Measurements from ENCODE around the gene EXOSC2.

- TF ChIP-seq POLR2A (IDR thresholded peaks at IDR 0.05; ENCODE audit: control extremely low read depth in 1 of 2, low read depth in 2 of 2, low read length in 2 of 2) (no peak), CTCF (IDR thresholded peaks at IDR 0.05; ENCODE audit: control extremely low read depth in 1 of 3, insufficient read depth in 1 of 3, low read depth in 1 of 3, low read length in 3 of 3) (no peak), EZH2 (IDR thresholded peaks at IDR 0.05; ENCODE audit: low read depth, low read length, severe bottlenecking) (no peak), USF2 (IDR thresholded peaks at IDR 0.05; ENCODE audit: low read length) (no peak), NRF1 (IDR thresholded peaks at IDR 0.05; ENCODE audit: low read depth, low read length) (no peak), POLR2AphosphoS5 (IDR thresholded peaks at IDR 0.05; ENCODE audit: low read depth, low read length) (no peak), RAD21 (IDR thresholded peaks at IDR 0.05 in 1 of 2, conservative IDR thresholded peaks at IDR 0.05 in 1 of 2; ENCODE audit: low read depth in 2 of 2, low read length in 2 of 2) (no peak)
Measured at GRCh38 chr9:130732793-130733221, 39.2 kb downstream of the EXOSC2 start.

All from H1 (cell line).